ENCODE data around the gene RNF20.
A peak's percentile ranks its signal among the peaks of the same experiment; 100 is the strongest.

Gene RNF20, protein sequence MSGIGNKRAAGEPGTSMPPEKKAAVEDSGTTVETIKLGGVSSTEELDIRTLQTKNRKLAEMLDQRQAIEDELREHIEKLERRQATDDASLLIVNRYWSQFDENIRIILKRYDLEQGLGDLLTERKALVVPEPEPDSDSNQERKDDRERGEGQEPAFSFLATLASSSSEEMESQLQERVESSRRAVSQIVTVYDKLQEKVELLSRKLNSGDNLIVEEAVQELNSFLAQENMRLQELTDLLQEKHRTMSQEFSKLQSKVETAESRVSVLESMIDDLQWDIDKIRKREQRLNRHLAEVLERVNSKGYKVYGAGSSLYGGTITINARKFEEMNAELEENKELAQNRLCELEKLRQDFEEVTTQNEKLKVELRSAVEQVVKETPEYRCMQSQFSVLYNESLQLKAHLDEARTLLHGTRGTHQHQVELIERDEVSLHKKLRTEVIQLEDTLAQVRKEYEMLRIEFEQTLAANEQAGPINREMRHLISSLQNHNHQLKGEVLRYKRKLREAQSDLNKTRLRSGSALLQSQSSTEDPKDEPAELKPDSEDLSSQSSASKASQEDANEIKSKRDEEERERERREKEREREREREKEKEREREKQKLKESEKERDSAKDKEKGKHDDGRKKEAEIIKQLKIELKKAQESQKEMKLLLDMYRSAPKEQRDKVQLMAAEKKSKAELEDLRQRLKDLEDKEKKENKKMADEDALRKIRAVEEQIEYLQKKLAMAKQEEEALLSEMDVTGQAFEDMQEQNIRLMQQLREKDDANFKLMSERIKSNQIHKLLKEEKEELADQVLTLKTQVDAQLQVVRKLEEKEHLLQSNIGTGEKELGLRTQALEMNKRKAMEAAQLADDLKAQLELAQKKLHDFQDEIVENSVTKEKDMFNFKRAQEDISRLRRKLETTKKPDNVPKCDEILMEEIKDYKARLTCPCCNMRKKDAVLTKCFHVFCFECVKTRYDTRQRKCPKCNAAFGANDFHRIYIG

DNA sequence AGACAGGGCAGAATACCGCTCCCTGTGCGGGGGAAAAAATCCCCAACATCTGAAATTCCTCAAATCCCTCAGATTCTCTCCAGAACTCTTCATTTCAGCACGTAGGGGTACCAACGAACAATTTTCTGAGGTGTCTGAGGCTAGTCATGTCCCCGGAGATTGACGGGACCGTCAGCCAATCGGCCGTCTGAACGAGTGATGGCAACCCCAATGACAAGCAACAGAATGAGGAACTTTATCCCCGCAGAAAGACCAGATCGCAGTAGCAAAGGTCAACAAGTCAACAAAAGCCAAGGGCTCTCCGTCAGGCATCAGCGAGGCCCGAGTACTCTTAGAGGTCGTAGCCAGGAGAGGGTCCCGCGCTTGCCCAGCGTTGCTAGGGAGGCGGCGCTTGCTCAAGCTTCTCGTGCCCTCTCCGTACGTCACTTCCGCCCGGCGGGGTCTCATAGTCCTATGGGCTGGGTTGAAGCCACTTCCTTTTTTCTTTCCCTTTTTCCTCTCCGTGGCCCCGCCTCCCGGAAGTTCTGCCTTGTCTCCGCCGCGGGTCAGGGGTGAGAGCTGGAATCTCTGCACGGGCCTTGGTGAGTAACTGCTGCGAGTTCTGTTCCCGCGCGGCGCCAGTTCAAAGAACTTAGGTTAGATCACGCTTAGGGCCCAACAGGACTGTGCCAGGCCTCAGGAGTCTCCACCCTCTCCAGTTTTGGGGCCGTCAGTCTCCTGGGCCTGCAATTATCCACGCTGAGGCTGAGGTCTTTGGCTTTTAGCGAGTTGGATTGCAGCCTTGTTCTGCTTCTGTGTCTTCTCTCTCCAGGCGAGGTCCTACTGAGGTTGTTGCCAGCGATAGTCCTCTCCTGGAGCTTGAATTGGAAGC is at the start of gene RNF20:
Gene RNF20, plus strand, starts transcription at position 520 of the 871 bp plus-strand sequence. CDS start 1,571 bp downstream, outside the sequence.
- Histone ChIP-seq H3K4me3 (peak within 1 kb of the TSS; percentile 82), H3K9ac (peak within 1 kb of the TSS; percentile 85), H4K20me1 (peaks cover 46% of the 10 kb centered on the region), H3K9me3 (no peaks in the 10 kb centered on the region), H3K27ac (peak within 1 kb of the TSS; percentile 87), H3K4me1 (peaks cover 23% of the 10 kb centered on the region), H3K36me3 (peaks cover 33% of the 10 kb centered on the region), H3K4me2 (peak within 1 kb of the TSS; percentile 75), H3K27me3 (no peaks in the 10 kb centered on the region)
- TF ChIP-seq Cebpa-rat (IDR thresholded peaks at IDR 0.05): no peak

DNA sequence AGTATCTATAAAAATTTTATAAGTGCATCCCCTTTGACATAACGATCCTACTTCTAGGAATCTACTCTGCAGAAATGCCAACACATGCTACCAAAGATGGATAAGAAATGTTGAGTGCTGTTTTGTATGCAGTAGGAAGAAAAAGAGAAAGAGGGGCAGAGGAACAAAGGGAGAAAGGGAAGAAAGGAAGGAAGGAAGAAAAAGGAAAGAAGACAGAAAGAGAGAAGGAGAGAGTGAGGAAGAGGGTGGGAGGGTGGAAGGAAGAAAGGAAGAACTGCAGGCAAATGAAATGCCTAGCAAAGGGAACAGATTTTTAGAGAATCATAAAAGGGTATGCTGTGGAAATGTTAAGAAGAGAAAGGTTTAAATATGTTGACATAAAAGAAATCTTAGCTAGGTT is 49.6 kb upstream of the RNF20 start:
- H4K20me1 ChIP-seq: no peaks in the 10 kb centered on the region
- TF ChIP-seq Cebpa-rat (IDR thresholded peaks at IDR 0.05): no peak
- peaks cover 16% of the 10 kb centered on the region for H3K9me3 ChIP-seq
- H3K27ac ChIP-seq: no peak overlapping the region
- no peak overlapping the region for H3K4me3 ChIP-seq
- H3K4me2 ChIP-seq: no peak overlapping the region
- H3K9ac ChIP-seq: no peak overlapping the region
- H3K4me1 ChIP-seq: no peaks in the 10 kb centered on the region
- no peaks in the 10 kb centered on the region for H3K27me3 ChIP-seq
- no peaks in the 10 kb centered on the region for H3K36me3 ChIP-seq

DNA sequence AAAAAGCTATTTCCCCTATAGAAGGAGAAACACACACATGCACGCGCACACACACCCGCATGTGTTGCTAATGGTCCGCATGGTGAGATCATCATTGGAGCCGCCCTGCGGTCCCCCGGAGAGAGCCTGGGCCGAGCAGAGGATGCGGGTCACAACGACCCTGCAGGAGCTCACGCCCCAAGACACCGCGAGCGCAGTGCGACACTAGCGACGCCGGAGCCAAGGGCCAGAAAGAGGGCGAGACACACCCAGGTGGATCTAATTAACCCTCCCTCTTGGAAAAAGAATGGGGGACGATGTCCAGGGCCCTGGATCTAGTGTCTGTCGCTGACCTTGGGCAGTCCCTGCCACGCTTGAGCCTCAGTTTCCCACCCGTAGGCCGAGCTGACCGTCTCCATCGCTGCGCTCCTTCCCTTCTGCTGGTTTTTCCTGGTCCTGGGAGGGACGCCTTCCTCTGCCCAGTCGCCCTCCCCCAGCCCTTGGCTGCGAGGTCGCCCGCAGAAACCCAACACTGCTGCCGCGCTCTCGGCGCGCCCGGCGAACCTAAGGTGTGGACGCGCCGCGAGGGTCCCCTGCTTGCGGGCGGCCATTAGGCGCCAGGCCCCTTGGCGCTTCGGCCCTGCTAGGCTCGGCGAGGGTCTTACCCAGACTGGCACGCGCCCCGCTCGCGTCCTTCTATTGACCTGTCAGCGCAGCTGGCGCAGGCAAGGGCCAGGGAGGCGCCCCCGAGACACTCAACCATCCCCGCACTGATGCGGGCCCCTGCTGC is 47.5 kb upstream of the RNF20 start:
- H4K20me1 ChIP-seq: no peaks in the 10 kb centered on the region
- no peaks in the 10 kb centered on the region for H3K4me1 ChIP-seq
- no peak overlapping the region for H3K4me3 ChIP-seq
- H3K4me2 ChIP-seq: no peak overlapping the region
- H3K9me3 ChIP-seq: peaks cover 16% of the 10 kb centered on the region
- no peak overlapping the region for H3K9ac ChIP-seq
- H3K36me3 ChIP-seq: no peaks in the 10 kb centered on the region
- no peaks in the 10 kb centered on the region for H3K27me3 ChIP-seq
- H3K27ac ChIP-seq: no peak overlapping the region
- no peak for TF ChIP-seq Cebpa-rat (IDR thresholded peaks at IDR 0.05)

DNA sequence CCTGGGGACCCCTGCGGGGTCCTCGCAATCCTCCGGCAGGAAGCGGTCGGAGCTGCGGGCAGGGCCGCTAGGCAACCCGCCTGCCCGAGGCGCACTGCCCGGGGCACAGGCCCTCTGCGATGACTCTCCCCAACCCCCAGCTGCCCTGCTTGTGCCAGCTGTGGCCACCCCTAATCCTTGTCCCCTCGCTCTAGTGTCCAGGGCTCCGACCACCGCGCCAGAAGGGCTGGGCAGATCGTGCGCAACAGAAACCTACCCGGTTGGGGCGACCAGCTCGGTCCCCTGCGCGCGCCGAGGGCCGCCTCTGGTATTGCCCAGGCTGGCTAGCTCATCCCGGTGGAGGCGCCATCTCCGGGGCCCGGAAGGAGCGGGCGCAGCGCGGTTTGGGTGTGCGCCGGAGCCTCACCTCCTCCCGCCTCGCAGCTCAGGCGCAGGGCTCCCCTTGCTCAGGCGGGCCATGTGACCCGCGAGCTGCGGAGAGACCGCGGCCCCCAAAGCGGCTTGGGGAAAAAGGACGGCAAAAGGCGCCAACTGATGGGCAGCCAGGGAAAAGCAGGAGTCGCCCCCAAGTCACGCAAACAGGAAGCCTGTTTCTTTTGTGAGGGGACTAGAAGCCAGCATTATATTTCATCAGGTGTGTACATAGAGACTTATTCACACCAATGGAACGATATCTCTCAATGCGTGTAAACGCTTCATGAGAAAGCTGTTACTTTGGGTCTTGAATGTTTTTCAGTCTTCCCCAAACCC is 46.8 kb upstream of the RNF20 start:
- H3K9ac ChIP-seq: no peak overlapping the region
- no peak overlapping the region for H3K27ac ChIP-seq
- H3K27me3 ChIP-seq: no peaks in the 10 kb centered on the region
- no peak overlapping the region for H3K4me2 ChIP-seq
- H3K36me3 ChIP-seq: no peaks in the 10 kb centered on the region
- H3K4me3 ChIP-seq: no peak overlapping the region
- no peaks in the 10 kb centered on the region for H3K4me1 ChIP-seq
- TF ChIP-seq Cebpa-rat (IDR thresholded peaks at IDR 0.05): no peak
- peaks cover 16% of the 10 kb centered on the region for H3K9me3 ChIP-seq
- H4K20me1 ChIP-seq: no peaks in the 10 kb centered on the region

DNA sequence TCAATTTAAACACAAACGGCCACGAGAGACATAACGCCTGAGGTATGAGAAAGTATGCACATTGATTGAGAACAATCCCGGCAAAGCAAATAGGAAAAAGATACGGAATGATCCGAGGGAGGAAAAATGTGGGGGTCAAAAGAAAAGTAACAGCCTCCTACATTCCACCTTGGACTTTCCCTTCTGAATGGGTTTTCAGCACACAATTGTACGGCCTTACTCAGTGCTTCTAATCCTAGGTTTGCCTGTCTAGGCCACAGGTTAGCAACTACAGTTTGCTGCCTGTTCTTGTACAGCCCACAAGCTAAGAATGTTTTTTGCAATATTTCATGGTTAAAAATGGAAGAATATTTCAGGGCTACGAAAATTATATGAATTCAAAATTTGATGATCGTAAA is 46.2 kb upstream of the RNF20 start:
- H4K20me1 ChIP-seq: no peaks in the 10 kb centered on the region
- no peak for TF ChIP-seq Cebpa-rat (IDR thresholded peaks at IDR 0.05)
- no peak overlapping the region for H3K27ac ChIP-seq
- H3K27me3 ChIP-seq: no peaks in the 10 kb centered on the region
- no peak overlapping the region for H3K4me2 ChIP-seq
- peaks cover 16% of the 10 kb centered on the region for H3K9me3 ChIP-seq
- no peaks in the 10 kb centered on the region for H3K4me1 ChIP-seq
- no peak overlapping the region for H3K4me3 ChIP-seq
- H3K9ac ChIP-seq: no peak overlapping the region
- no peaks in the 10 kb centered on the region for H3K36me3 ChIP-seq

DNA sequence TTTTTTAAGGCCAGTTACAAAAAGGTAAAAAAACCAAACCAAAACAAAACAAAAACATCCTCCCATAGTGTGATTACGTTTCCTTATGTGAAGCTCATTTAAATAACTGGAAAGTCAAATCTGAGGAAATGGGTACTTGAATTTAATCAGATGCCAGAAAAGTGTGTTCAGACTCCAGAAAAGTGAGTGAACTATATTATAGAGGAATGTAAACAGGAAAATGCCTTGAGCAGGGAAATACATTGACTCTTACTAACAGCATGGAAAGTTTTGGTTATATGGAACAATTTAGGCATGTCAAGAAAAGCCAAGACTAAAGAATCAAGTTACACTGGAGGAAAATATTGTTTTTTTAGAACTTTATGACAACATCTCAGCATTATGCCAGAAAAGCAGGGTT is 37.8 kb upstream of the RNF20 start:
- H3K9ac ChIP-seq: no peak overlapping the region
- H3K4me2 ChIP-seq: no peak overlapping the region
- H4K20me1 ChIP-seq: no peaks in the 10 kb centered on the region
- H3K4me1 ChIP-seq: no peaks in the 10 kb centered on the region
- no peaks in the 10 kb centered on the region; the same call in 1 of the 2 replicates for H3K9me3 ChIP-seq
- H3K27me3 ChIP-seq: no peaks in the 10 kb centered on the region
- no peak overlapping the region for H3K4me3 ChIP-seq
- TF ChIP-seq Cebpa-rat (IDR thresholded peaks at IDR 0.05): no peak
- H3K27ac ChIP-seq: no peak overlapping the region
- H3K36me3 ChIP-seq: no peaks in the 10 kb centered on the region

DNA sequence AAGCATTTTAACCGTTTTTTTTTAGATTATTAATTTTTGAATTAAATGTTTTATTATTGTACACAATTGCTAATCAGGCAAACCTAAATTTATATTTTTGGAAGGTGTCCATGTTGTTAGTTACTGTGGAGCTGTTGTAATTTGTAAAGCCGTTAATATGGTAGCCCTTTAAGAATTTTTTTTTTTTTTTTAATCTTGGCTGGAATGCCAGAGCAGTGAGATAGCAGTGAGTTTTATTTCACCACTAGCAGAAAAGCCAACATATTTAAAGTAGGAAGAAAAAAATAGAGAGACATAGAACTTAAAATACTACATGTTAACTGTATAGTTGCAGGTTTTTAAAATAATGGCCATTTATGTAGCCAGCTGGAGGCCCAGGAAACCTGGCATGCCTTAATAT is 35.3 kb upstream of the RNF20 start:
- no peak overlapping the region for H3K27ac ChIP-seq
- no peak for TF ChIP-seq Cebpa-rat (IDR thresholded peaks at IDR 0.05)
- no peak overlapping the region for H3K4me2 ChIP-seq
- no peaks in the 10 kb centered on the region for H3K27me3 ChIP-seq
- no peaks in the 10 kb centered on the region for H3K9me3 ChIP-seq
- H3K4me1 ChIP-seq: no peaks in the 10 kb centered on the region
- no peaks in the 10 kb centered on the region for H3K36me3 ChIP-seq
- no peaks in the 10 kb centered on the region for H4K20me1 ChIP-seq
- no peak overlapping the region for H3K4me3 ChIP-seq
- no peak overlapping the region for H3K9ac ChIP-seq

DNA sequence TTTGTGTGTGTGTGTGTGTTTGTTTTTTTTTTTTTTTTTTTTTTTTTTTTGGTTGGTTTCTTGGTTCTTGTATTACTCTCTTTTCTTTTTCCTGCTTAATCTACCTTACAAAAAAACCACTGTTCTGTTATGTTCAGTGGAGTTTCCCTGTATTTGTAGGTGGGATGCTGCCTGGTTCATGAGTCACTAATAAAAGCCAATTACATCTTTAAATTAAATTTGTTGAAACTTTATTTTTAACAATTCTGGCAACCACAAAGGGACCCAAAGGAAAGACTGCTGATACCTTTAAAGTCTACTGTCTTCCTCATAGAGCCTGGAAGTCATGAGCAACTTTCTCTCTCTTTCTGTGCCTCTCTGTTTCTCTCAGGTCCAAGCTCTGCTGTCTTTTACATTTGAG is 29.5 kb upstream of the RNF20 start:
- no peak overlapping the region for H3K9ac ChIP-seq
- H3K27ac ChIP-seq: no peak overlapping the region
- no peaks in the 10 kb centered on the region for H3K4me1 ChIP-seq

More for the DNA sequence above, 29.5 kb upstream of the RNF20 start:
- no peak overlapping the region for H3K4me2 ChIP-seq
- no peaks in the 10 kb centered on the region for H4K20me1 ChIP-seq
- no peaks in the 10 kb centered on the region for H3K9me3 ChIP-seq
- no peaks in the 10 kb centered on the region for H3K27me3 ChIP-seq
- no peak overlapping the region for H3K4me3 ChIP-seq
- H3K36me3 ChIP-seq: no peaks in the 10 kb centered on the region
- TF ChIP-seq Cebpa-rat (IDR thresholded peaks at IDR 0.05): no peak
